Naive thymus-derived CD4-positive, alpha-beta T cell (primary cell): ENCODE results near the gene RNF8. TPM values are rescaled to one million over a fixed set of nuclear protein-coding genes. Genes with fewer than 3 reads are reported as not detected.
"Not testable (repeated sequence)": the region's sequence is repeated elsewhere in the genome, so short reads cannot be mapped to it uniquely, and the experiment has no call there.

Experiments used
- ATAC-seq: fragments of 150-1000 bp; cut with Tn5 transposase; 2 replicates; pipeline ENCODE4 v1.10.0; 2021; ENCODE audit warnings: mild to moderate bottlenecking, moderate library complexity
- CTCF ChIA-PET: fragments of 350-600 bp; sonication (Branson Sonifier 250); formaldehyde crosslinking; loops from one replicate; lab custom pipeline; 2021; ENCODE audit warnings: antibody characterized with exemption; lab: Charles Lee
- POLR2A ChIA-PET: fragments of 350-600 bp; sonication (Branson Sonifier 250); formaldehyde crosslinking; loops from one replicate; lab custom pipeline; 2021; ENCODE audit warnings: antibody characterized with exemption, inconsistent platforms; lab: Charles Lee
- DNase-seq, 9 donors: peaks; one replicate each; pipeline versions ENCODE4 v3.0.0 to v3.0.0-alpha.2; 2020 to 2022; ENCODE audit warnings: mixed read lengths in 1 of 9
- H3K27ac ChIP-seq: one replicate; pipeline ENCODE4 v1.7.0; 2013; ENCODE audit warnings: mild to moderate bottlenecking, low read depth, low read length, moderate library complexity
- H3K27me3 ChIP-seq, 2 donors: one replicate each; pipeline ENCODE4 v1.7.0; 2013; ENCODE audit warnings: low read length in 2 of 2, mild to moderate bottlenecking in 2 of 2, moderate library complexity in 2 of 2; ENCODE audit not compliant: control insufficient read depth in 2 of 2, insufficient read depth in 2 of 2
- H3K36me3 ChIP-seq, 3 experiments: 1 replicate in 2 of 3; 2 replicates in 1 of 3; pipeline ENCODE4 v1.7.0; 2013; ENCODE audit warnings: low read length in 3 of 3, mild to moderate bottlenecking in 3 of 3, moderate library complexity in 1 of 3; ENCODE audit not compliant: insufficient read depth in 3 of 3, control insufficient read depth in 2 of 3
- H3K4me1 ChIP-seq, 2 donors: one replicate each; pipeline ENCODE4 v1.7.0; 2013; ENCODE audit warnings: low read length in 2 of 2, mild to moderate bottlenecking in 2 of 2, moderate library complexity in 1 of 2; ENCODE audit not compliant: control insufficient read depth in 2 of 2, insufficient read depth in 2 of 2
- H3K4me3 ChIP-seq: 2 replicates; pipeline ENCODE4 v1.7.0; 2013; ENCODE audit warnings: mild to moderate bottlenecking, low read length
- H3K9me3 ChIP-seq, 3 experiments: 1 replicate in 2 of 3; 2 replicates in 1 of 3; pipeline ENCODE4 v1.7.0; 2013; ENCODE audit warnings: low read length in 3 of 3; ENCODE audit not compliant: control insufficient read depth in 2 of 3
- H3K27ac Mint-ChIP-seq, 9 donors: one replicate each; pipeline ENCODE4 v1.8.0; 2020 to 2022; ENCODE audit warnings: mixed read lengths in 9 of 9, mild to moderate bottlenecking in 8 of 9, moderate library complexity in 5 of 9, inconsistent platforms in 2 of 9
- H3K27me3 Mint-ChIP-seq, 5 donors: one replicate each; pipeline ENCODE4 v1.8.0; 2021 to 2022; ENCODE audit warnings: mixed read lengths in 5 of 5, mild to moderate bottlenecking in 1 of 5
- H3K36me3 Mint-ChIP-seq, 5 donors: one replicate each; pipeline ENCODE4 v1.8.0; 2020 to 2022; ENCODE audit warnings: mixed read lengths in 5 of 5, mild to moderate bottlenecking in 3 of 5, inconsistent platforms in 1 of 5
- H3K4me1 Mint-ChIP-seq, 7 donors: one replicate each; pipeline ENCODE4 v1.8.0; 2020 to 2022; ENCODE audit warnings: mixed read lengths in 7 of 7, mild to moderate bottlenecking in 3 of 7, inconsistent platforms in 1 of 7
- H3K4me3 Mint-ChIP-seq, 10 donors: one replicate each; pipeline ENCODE4 v1.8.0; 2020 to 2022; ENCODE audit warnings: mild to moderate bottlenecking in 10 of 10, mixed read lengths in 10 of 10, moderate library complexity in 6 of 10, inconsistent platforms in 2 of 10
- H3K9me3 Mint-ChIP-seq, 11 donors: one replicate each; pipeline ENCODE4 v1.8.0; 2020 to 2022; ENCODE audit warnings: mixed read lengths in 11 of 11, mild to moderate bottlenecking in 4 of 11, inconsistent platforms in 1 of 11, moderate library complexity in 1 of 11
- intact Hi-C, 2 donors: fragments of 100-400 bp; cut with micrococcal nuclease; formaldehyde crosslinking; loops; one replicate each; pipeline ENCODE4 v1.15.1; 2023
- polyA plus RNA-seq, 2 donors: library from polyadenylated mRNA; unstranded; fragments of 300-500 nt; fragmentation: Illumina TruSeq; gene quantifications; one replicate each; pipeline ENCODE4 v1.2.3, GENCODE V29; 2021
- total RNA-seq, 6 experiments: library from RNA in 5 of 6; stranded (reverse) in 5 of 6; gene quantifications; 1 replicate in 5 of 6; 2 replicates in 1 of 6; pipeline ENCODE4 v1.2.3 and lab custom pipeline; 2021 to 2026

The RNF8 gene
- total RNA-seq (10 to 100 TPM in 3 of 5 experiments, 1 to 10 TPM in 2; 7.1 to 26.0 (median 15.8) TPM), polyA plus RNA-seq (10 to 100 TPM; 12.6 to 16.8 TPM), total RNA-seq (lab: John Stamatoyannopoulos, UW) (21.0 reads per million, percentile 51 among the genes with 10 or more reads in this experiment)

GRCh38 chr6:37353761-37354525 is at the start of gene RNF8:
TSS of gene RNF8 (plus strand) at chr6:37353983. CDS start at chr6:37354165, 182 bp downstream.
- Mint-ChIP-seq H3K27me3 (no peaks in the 10 kb centered on the region), H3K4me1 (peaks cover 21 to 49% (median 37%) of the 10 kb centered on the region in 7 donors), H3K9me3 (no peaks in the 10 kb centered on the region), H3K27ac (peak within 1 kb of the TSS; percentile 81 to 93 (median 88)), H3K4me3 (peak within 1 kb of the TSS; percentile 90 to 98 (median 95)), H3K36me3 (peaks cover 0 to 8% (median 0%) of the 10 kb centered on the region in 5 donors)
- peak; percentile 72 to 92 (median 84) for DNase-seq
- Histone ChIP-seq H3K27ac (peak within 1 kb of the TSS; percentile 79), H3K4me1 (peaks cover 7 to 14% of the 10 kb centered on the region in 2 donors), H3K36me3 (peaks cover 0 to 8% (median 0%) of the 10 kb centered on the region in 3 experiments), H3K4me3 (peak within 1 kb of the TSS; percentile 94), H3K9me3 (no peaks in the 10 kb centered on the region), H3K27me3 (no peaks in the 10 kb centered on the region)
- POLR2A ChIA-PET: interaction anchor here (0.9 kb wide), 1 partner anchor 79 kb away, joined by 3 read pairs; the partner anchor contains the start of gene CMTR1
- CTCF ChIA-PET: no interaction called here
- intact Hi-C loops: loop anchor here (1.0 to 10.0 kb wide), 8 partner anchors 29 to 1523 kb away; partner anchors contain the start of genes CMTR1 (in 2 of the 2), ZFAND3 (in 2 of the 2), MDGA1 (in 1 of the 2) and TBC1D22B (in 1 of the 2)
- ATAC-seq: peak; percentile 96

DNA sequence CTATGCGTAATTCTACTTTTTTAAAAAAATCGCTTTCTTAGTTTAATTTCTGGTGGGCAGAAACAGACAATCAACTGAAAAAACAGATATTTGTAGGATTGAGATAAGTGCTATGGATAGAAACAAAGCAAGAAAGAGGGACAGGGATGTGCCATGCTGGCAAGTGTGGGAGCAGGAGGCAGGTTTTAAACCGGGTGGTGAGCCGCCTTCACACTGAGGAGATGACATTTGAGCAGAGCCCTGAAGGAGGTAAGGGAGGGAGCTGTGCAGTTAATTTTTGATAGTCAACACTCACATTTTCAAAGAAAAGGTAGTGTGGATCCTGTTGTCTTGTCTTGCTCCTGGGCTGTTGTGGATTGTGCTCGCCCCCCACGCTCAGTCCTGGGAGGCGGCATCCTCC is 49.0 kb upstream of the RNF8 start:
- no peak overlapping the region for H3K4me3 ChIP-seq
- Mint-ChIP-seq H3K27me3 (no peaks in the 10 kb centered on the region), H3K27ac (no peak overlapping the region), H3K4me3 (no peak overlapping the region), H3K4me1 (peaks cover 0 to 37% (median 0%) of the 10 kb centered on the region in 7 donors), H3K9me3 (no peaks in the 10 kb centered on the region), H3K36me3 (peaks cover 6 to 54% (median 21%) of the 10 kb centered on the region in 5 donors)
- no peaks in the 10 kb centered on the region for H3K27me3 ChIP-seq
- H3K9me3 ChIP-seq: no peaks in the 10 kb centered on the region
- H3K27ac ChIP-seq: no peak overlapping the region
- ChIA-PET POLR2A (no interaction called here), CTCF (no interaction called here)
- no peaks in the 10 kb centered on the region for H3K4me1 ChIP-seq
- DNase-seq (no peak), ATAC-seq (no peak)
- H3K36me3 ChIP-seq: peaks cover 3 to 47% (median 11%) of the 10 kb centered on the region in 3 experiments
- intact Hi-C loops: no loop called here

- Histone ChIP-seq H3K4me1 (no peaks in the 10 kb centered on the region), H3K27me3 (no peaks in the 10 kb centered on the region), H3K9me3 (no peaks in the 10 kb centered on the region), H3K27ac (no peak overlapping the region), H3K4me3 (no peak overlapping the region), H3K36me3 (peaks cover 3 to 47% (median 11%) of the 10 kb centered on the region in 3 experiments)
- H3K27ac Mint-ChIP-seq: peak overlapping the region in 1 of 9 donors; percentile 25
- H3K4me3 Mint-ChIP-seq: no peak overlapping the region
- POLR2A ChIA-PET: no interaction called here
- CTCF ChIA-PET: no interaction called here
- peaks cover 6 to 46% (median 17%) of the 10 kb centered on the region in 5 donors for H3K36me3 Mint-ChIP-seq
- intact Hi-C loops: no loop called here
- DNase-seq (no peak), ATAC-seq (no peak)
- peaks cover 0 to 39% (median 0%) of the 10 kb centered on the region in 7 donors for H3K4me1 Mint-ChIP-seq
- H3K9me3 Mint-ChIP-seq: no peaks in the 10 kb centered on the region
- no peaks in the 10 kb centered on the region for H3K27me3 Mint-ChIP-seq
Observed at GRCh38 chr6:37305841-37306425, 47.9 kb upstream of the RNF8 start.

- Mint-ChIP-seq H3K36me3 (peaks cover 6 to 39% (median 17%) of the 10 kb centered on the region in 5 donors), H3K9me3 (no peaks in the 10 kb centered on the region)
- CTCF ChIA-PET: no interaction called here
Observed at GRCh38 chr6:37306624-37307222, 47.1 kb upstream of the RNF8 start.

DNA sequence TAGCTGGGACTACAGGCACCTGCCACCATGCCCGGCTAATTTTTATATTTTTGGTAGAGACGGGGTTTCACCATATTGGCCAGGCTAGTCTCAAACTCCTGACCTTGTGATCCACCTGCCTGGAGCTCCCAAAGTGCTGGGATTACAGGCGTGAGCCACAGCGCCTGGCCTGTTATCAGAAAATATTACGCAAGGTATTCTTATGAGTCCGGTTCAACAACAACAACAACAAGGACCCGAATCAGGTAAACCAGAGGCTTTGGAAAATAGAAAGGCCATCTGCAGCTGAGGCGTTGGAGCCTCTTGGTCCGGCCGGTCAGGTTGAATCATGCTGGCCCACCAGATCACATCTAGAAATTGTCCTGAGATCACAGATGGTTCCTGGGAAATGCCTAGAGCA is 46.3 kb upstream of the RNF8 start:
- DNase-seq, H3K4me3 Mint-ChIP-seq, H3K27me3 Mint-ChIP-seq, H3K27ac Mint-ChIP-seq, H3K9me3 ChIP-seq, H3K27ac ChIP-seq, POLR2A ChIA-PET, ATAC-seq, intact Hi-C loops, H3K9me3 Mint-ChIP-seq, H3K27me3 ChIP-seq, CTCF ChIA-PET, H3K4me3 ChIP-seq, H3K4me1 ChIP-seq: not testable (repeated sequence)
- H3K36me3 Mint-ChIP-seq: peaks cover 6 to 35% (median 17%) of the 10 kb centered on the region in 5 donors
- peaks cover 2 to 42% (median 8%) of the 10 kb centered on the region in 3 experiments for H3K36me3 ChIP-seq
- peaks cover 0 to 42% (median 0%) of the 10 kb centered on the region in 7 donors for H3K4me1 Mint-ChIP-seq

More at GRCh38 chr6:37306624-37307222, 47.1 kb upstream of the RNF8 start:
- H3K36me3 ChIP-seq: peaks cover 3 to 47% (median 11%) of the 10 kb centered on the region in 3 experiments
- Mint-ChIP-seq H3K27ac (no peak overlapping the region), H3K4me3 (no peak overlapping the region), H3K4me1 (peaks cover 0 to 43% (median 0%) of the 10 kb centered on the region in 7 donors), H3K27me3 (no peaks in the 10 kb centered on the region)
- POLR2A ChIA-PET: no interaction called here
- no peak for ATAC-seq
- DNase-seq: no peak
- H3K4me3 ChIP-seq: no peak overlapping the region
- no peaks in the 10 kb centered on the region for H3K4me1 ChIP-seq
- H3K9me3 ChIP-seq: no peaks in the 10 kb centered on the region
- intact Hi-C loops: no loop called here
- H3K27ac ChIP-seq: no peak overlapping the region
- no peaks in the 10 kb centered on the region for H3K27me3 ChIP-seq

GRCh38 chr6:37308069-37308815 is 45.5 kb upstream of the RNF8 start:
- DNase-seq (no peak), ATAC-seq (no peak)
- intact Hi-C loops: no loop called here
- Histone ChIP-seq H3K9me3 (no peaks in the 10 kb centered on the region), H3K27ac (no peak overlapping the region), H3K36me3 (peaks cover 0 to 38% (median 4%) of the 10 kb centered on the region in 3 experiments), H3K27me3 (no peaks in the 10 kb centered on the region), H3K4me1 (no peaks in the 10 kb centered on the region), H3K4me3 (no peak overlapping the region)
- Mint-ChIP-seq H3K4me1 (peaks cover 0 to 36% (median 0%) of the 10 kb centered on the region in 7 donors), H3K36me3 (peaks cover 1 to 32% (median 17%) of the 10 kb centered on the region in 5 donors), H3K9me3 (no peaks in the 10 kb centered on the region), H3K27ac (peak overlapping the region in 1 of 9 donors; percentile 10), H3K4me3 (no peak overlapping the region), H3K27me3 (no peaks in the 10 kb centered on the region)
- ChIA-PET CTCF (no interaction called here), POLR2A (no interaction called here)
